GM19099 (cell line): ENCODE results near the gene CLEC12A.

Source experiments
- POLR2A ChIP-seq: IDR thresholded peaks from 3 replicates; pipeline ENCODE4 v1.6.1; 2011; ENCODE audit warnings: low read depth; ENCODE audit not compliant: insufficient read length; ENCODE audit errors: extremely low read depth

The CLEC12A gene

GRCh38 chr12:10021342-10021741 is 50.1 kb downstream of the CLEC12A start:
- TF ChIP-seq POLR2A: no peak

GRCh38 chr12:10025236-10025635 is 54.0 kb downstream of the CLEC12A start:
- TF ChIP-seq POLR2A: no peak

GRCh38 chr12:10027311-10027710 is 56.1 kb downstream of the CLEC12A start:
- TF ChIP-seq POLR2A: no peak

- no peak for TF ChIP-seq POLR2A
Measured at GRCh38 chr12:10027721-10028120, 56.5 kb downstream of the CLEC12A start.

GRCh38 chr12:10030446-10030845 is 59.2 kb downstream of the CLEC12A start, which contains the start of gene CLEC9A:
Gene CLEC9A (plus strand): TSS chr12:10030682. CDS start chr12:10052688, 22,006 bp downstream.
- no peak for TF ChIP-seq POLR2A

- TF ChIP-seq POLR2A: no peak
Measured at GRCh38 chr12:10031321-10031720, 60.1 kb downstream of the CLEC12A start.

- no peak for TF ChIP-seq POLR2A
Measured at GRCh38 chr12:10031771-10032175, 60.6 kb downstream of the CLEC12A start.

- TF ChIP-seq POLR2A: no peak
Measured at GRCh38 chr12:10033783-10034545, 62.8 kb downstream of the CLEC12A start.
